Hepatocyte (in vitro differentiated cells): ENCODE data around the gene SLC9A7.

Experiments
- CTCF ChIP-seq: fragments of 200-600 bp; sonication (generic); IDR thresholded peaks from 2 replicates; pipeline ENCODE4 v1.5.1; 2016; ENCODE audit warnings: antibody characterized with exemption, mild to moderate bottlenecking; ENCODE audit not compliant: poor library complexity
- EZH2 ChIP-seq: fragments of 200-600 bp; sonication (generic); IDR thresholded peaks from 2 replicates; pipeline ENCODE4 v1.6.1; 2016; ENCODE audit warnings: antibody characterized with exemption, mild to moderate bottlenecking, borderline replicate concordance
- EZH2phosphoT487 ChIP-seq: fragments of 200-600 bp; sonication (generic); IDR thresholded peaks from one replicate; pipeline ENCODE4 v1.6.1; 2018; ENCODE audit warnings: antibody characterized with exemption, mild to moderate bottlenecking, low read depth, moderate library complexity; ENCODE audit not compliant: unreplicated experiment, severe bottlenecking

GRCh38 chrX:46587753-46588171 is 171.2 kb downstream of the SLC9A7 start:
- TF ChIP-seq EZH2, result no peak
- no peak for TF ChIP-seq EZH2phosphoT487
- TF ChIP-seq CTCF, result no peak
